Activated CD4-positive, alpha-beta T cell treated with anti-CD3 and anti-CD28 coated beads, Interleukin-2, amount 50 U/mL, for 24 hours (primary cell): ENCODE results near the gene MERTK.
"Not testable (repeated sequence)": the region's sequence is repeated elsewhere in the genome, so short reads cannot be mapped to it uniquely, and the experiment has no call there.

Experiments
- DNase-seq, 2 donors: peaks; one replicate each; pipeline ENCODE4 v3.0.0-alpha.2; 2020; ENCODE audit warnings: low read depth in 1 of 2, low spot score in 1 of 2

Gene MERTK

DNA sequence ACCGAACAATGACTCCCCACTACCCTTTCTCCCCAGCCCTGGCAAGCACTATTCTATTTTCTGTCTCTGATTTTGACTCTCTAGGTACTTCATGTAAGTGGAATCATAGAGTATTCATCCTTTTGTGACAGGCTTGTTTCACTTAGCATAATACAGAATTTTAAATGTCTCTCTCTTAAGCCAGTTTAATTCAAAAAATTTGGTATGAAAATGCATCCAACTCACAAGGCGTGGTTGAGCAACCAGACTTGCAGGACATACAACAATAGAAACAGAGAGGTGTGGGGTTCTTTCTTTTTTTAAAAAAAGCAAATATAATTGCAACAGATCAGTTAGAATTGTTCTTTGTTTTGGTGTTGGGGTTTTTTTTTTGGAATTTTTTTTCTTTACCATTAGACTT is 109.1 kb downstream of the MERTK start:
- no peak for DNase-seq

- no peak for DNase-seq
Observed at GRCh38 chr2:112008910-112009485, 110.6 kb downstream of the MERTK start.

- no peak for DNase-seq
Observed at GRCh38 chr2:112010751-112011150, 112.3 kb downstream of the MERTK start.

DNA sequence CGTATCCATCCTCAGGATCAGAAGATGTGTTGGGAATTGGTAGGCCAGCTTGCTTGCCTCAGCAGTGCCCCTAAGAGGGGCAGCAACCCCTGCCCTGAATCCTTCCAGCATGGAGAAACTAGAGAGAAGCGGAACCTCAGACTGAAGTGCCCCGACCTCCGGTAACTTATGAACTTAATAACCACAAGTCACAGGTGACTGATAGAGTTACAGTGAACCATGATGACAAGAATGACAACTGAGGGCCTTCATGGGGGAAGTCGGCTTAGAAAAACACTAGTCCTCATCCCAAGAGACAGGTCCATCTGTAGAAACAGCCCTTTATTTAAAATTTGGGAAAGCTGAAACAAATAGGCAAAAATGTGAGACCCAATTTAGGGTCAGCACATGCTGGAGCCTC is 114.1 kb downstream of the MERTK start:
- DNase-seq: no peak

DNA sequence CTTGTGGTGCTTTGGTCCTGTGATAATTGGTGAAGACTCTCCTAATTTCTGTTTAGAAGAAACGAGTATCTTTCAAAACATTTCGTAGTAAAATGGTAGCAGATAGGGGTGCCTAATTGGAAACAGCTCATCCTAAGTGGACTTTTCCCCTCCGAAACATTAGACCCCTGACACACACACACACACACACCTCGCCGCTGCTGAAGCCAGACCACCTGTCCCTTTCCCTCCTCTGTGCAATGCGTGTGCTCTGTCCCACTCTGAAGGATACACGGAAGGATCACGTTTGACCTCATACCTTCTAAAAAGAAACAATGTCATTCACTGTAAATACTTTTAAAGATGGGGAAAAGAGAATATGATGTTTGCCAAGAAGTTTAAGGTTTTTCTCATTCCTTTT is 120.4 kb downstream of the MERTK start:
- no peak for DNase-seq

DNA sequence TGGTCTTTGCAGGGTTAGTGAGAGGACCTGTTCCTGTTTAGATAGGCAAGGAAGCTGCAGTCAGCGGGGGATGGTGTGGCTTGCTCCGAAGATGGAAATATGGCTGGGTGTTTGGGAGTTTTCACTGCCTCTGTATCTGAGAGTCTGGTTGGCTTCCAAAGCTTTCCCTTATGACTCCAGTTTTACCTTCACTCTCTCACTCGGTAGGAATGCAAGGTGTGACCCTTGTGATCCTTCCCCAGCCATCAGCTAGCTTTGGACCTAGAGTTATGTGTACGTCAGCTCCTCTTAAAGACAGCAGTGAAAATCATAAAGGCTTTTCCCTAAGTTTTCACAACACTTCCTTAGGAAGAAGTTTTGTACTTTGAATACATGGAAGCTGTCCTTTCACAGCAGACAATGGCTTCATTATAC is 121.2 kb downstream of the MERTK start:
- no peak for DNase-seq

DNA sequence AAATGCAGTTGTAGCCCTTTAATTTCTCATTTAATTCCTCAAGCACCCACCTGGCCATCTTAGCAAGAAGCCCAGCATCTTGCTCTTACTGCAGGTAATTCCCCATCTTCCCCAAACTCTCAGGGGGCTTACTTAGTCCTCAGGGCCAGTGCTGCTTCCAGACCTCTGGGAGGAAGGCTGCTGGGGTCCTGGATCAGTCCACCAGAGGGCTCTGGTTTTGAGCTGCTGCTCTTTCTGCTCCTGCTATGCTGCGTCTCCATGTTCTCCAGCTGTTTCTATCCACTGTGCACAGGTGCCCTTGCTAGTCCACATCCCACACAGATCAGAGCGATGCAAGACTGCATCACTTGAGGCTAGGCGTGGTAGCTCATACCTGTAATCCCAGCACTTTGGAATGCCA is 122.2 kb downstream of the MERTK start:
- DNase-seq: no peak

DNA sequence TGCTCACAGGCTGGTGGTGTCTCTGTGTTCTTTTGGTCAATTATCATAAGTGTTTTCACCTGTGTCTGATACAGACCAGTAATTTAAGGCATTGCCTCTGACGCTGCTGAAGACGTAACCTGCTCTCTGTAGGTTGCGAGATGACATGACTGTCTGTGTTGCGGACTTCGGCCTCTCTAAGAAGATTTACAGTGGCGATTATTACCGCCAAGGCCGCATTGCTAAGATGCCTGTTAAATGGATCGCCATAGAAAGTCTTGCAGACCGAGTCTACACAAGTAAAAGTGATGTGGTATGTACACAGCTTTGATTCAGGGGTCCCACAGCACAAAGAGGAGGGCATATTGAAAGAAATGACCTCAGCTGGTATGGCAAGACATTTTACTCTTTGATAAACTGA is 122.9 kb downstream of the MERTK start:
- DNase-seq: no peak

DNA sequence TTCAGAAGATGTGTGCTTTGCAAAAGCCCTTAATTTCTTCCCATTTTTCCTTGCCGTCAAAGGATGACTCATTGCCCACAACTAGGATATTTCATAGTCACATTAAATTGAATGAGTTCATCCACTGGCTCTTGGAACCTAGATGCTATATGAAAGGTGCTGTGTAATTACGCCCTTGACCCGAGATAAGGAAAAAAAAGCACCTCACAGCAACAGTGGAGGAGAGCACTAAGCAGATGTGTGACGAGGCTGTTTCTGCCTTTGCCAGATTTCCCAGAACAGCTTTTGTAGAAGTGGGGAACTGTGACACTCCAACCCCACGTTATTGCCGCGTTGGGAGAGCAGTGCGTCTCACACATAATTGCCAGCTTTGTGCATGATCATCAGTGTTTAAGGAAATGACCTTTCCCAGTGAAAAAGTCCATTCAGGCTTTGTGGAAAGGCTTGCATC is 123.4 kb downstream of the MERTK start:
- no peak for DNase-seq

DNA sequence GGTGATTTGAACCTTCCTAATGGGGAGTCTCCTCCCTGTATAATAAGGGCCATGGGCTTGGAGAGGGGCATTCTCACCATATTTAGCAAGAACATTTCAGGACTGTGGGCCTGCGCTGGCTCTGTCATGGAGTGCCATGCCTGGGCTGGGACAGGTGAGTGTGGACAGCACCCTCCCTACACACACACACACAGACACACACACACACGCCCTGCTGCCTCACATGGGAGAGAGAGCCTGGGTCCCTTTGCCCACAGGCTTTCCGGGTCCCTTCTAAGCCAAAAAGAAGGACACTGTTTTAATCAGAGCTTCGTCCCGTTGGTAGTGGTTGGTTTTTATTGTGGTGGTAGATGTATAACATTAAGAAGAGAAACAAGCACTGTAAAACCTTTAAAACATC is 125.3 kb downstream of the MERTK start:
- DNase-seq: no peak

GRCh38 chr2:112024231-112024630 is 125.8 kb downstream of the MERTK start:
- DNase-seq: no peak

DNA sequence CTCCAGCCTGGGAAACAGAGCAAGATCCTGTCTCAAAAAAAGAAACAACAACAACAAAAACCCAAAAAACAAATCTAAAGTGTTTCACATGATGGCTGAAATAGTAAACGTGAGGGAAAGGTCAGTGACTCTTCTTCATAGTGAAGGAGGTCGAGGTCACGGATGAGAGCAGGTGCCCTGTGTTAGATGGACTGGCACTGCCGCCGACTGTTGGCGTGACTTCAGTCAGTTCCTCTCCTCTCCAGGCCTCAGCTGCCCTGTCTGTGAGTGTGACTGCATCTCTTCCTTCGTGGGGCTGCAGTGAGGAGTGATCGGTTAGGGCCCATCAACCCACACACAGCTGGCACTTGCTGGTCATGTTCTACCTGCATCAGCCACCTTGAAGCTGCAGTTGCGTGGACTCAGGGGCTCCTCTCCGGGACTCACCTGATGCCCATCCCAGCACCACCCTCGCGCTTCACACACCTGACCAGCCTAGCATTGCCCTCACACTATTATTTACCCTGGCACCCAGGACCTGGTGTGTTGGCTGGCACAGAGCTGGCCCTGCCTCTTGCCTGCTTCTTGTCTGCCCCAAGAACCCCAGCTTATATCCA is 126.6 kb downstream of the MERTK start:
- no peak for DNase-seq

- no peak for DNase-seq
Observed at GRCh38 chr2:112026509-112026908, 128.1 kb downstream of the MERTK start.

- DNase-seq: no peak
Observed at GRCh38 chr2:112027767-112028166, 129.4 kb downstream of the MERTK start.

- no peak for DNase-seq
Observed at GRCh38 chr2:112029164-112029563, 130.8 kb downstream of the MERTK start.

- DNase-seq: no peak
Observed at GRCh38 chr2:112031473-112032223, 133.2 kb downstream of the MERTK start.

DNA sequence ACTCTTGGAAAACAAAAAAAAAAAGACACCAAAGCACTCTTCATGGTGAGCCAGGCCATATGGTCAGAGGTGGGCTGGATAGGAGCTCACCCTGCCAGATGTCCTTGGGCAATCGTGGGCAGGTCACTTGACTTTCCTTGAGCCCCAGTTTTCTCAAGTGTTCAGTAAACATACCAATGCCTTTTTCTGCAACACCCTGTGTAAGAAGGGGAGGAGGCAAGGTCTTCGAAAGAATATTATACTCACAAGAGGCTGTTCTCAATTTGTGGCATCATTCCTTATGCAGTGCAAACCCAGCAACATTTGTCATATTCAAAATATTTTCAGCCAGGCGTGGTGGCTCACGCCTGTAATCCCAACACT is 133.8 kb downstream of the MERTK start:
- DNase-seq: no peak

GRCh38 chr2:112032689-112033465 is 134.5 kb downstream of the MERTK start:
- DNase-seq: no peak

- no peak for DNase-seq
Observed at GRCh38 chr2:112033600-112033999, 135.2 kb downstream of the MERTK start.

DNA sequence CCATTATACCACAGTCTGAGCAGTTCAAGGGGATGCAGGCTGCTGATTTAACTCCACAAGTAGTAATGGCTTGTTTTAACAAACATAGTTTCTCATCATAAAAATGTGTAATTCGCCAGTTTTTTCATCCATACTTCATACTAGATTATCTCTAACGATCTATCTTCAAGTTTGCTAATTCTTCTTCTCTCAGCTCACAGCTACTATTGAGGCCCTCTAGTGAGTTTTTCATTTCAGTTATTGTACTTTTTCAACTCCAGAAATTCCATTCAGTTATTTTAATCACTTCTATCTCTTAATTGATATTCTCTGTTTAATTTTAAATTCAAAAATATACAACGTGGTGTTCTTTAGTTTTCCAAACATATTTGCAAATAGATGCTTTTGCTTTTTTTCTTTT is 136.5 kb downstream of the MERTK start:
- no peak for DNase-seq

- no peak for DNase-seq
Observed at GRCh38 chr2:112035786-112036185, 137.4 kb downstream of the MERTK start.

- DNase-seq: not testable (repeated sequence)
Observed at GRCh38 chr2:112039556-112039955, 141.1 kb downstream of the MERTK start.
